HG03575 (cell line): ENCODE data around the gene LRRC42.
"Not testable (repeated sequence)": the region's sequence is repeated elsewhere in the genome, so short reads cannot be mapped to it uniquely, and the experiment has no call there.

ENCODE experiments used
- ATAC-seq: cut with Tn5 transposase; IDR thresholded peaks from one replicate; pipeline ENCODE4 v1.9.1; 2021; ENCODE audit not compliant: unreplicated experiment, insufficient number of reproducible peaks, low FRiP score; ENCODE audit errors: extremely low read depth

The LRRC42 gene

DNA sequence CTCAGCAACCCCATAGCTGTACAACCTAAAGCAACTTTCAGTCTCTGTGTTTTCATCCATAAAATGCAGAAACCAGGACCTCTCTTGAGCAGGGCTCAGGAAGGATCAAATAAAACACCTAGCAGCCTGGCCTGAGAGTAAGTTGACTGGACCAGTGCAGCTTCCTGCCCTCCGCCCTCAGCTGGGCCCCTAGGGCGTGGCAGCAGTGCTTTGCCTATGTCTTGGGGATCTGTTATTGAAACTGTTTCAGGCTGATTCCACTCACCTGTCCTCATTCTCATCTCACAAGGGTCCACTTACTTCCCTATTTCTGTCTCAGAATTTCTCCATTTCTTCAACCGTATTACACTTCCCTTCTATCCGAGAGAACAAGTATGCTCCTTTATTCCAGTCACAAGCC is 17.3 kb downstream of the LRRC42 start:
- peak; percentile 42 for ATAC-seq

GRCh38 chr1:53964109-53964508 is 18.0 kb downstream of the LRRC42 start:
- no peak for ATAC-seq

DNA sequence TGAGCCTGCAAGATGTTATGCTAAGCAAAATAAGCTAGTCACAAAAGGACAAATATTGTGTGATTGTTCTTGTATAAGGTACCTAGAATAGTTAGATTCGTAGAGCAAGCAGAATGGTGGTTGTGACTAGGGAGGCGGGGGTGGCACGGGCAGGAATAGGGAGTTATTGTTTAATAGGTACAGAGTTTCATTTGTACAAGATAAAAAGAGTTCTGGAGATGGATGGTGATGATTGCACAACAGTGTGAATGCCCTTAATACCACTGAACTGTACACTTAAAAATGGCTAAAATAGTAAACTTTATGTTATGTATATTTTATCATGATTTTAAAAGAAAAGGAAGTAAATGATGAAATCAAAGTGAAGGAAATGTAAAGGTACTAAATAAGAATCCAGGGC is 20.6 kb downstream of the LRRC42 start:
- ATAC-seq: no peak

- no peak for ATAC-seq
These were observed 21.4 kb downstream of the LRRC42 start for GRCh38 chr1:53967409-53968124.

DNA sequence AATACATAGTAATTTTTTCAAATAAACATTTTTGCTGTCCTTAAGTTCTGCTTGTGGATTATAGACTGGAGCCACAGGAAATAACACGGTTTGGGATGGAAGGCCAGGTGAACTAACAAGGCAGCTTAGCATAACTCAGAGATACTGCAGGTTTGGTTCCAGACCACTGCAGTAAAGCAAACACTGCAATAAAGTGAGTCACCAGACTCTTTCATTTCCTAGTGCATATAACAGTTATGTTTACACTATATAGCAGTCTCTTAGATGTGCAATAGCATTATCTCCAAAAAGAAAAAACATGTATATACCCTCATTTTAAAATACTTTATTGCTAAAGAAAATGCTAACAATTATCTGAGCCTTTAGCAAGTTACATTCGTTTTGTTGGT is 22.0 kb downstream of the LRRC42 start:
- no peak for ATAC-seq

DNA sequence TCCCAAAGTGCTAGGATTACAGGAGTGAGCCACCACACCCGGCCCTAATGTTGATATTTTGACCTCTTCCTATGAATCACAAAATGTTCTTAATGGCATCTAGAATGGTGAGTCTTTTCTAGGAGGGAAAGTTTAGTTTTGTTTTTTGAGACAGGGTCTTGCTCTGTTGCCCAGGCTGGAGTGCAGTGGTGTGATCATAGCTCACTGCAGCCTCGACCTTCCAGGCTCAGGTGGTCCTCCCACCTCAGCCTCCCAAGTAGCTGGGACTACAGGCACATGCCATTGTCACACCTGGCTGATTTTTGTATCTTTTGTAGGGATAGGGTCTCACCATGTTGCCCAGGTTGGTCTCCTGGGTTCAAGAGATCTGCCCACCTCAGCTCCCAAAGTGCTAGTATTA is 23.2 kb downstream of the LRRC42 start:
- not testable (repeated sequence) for ATAC-seq

- no peak for ATAC-seq
These were observed 25.6 kb downstream of the LRRC42 start for GRCh38 chr1:53971718-53972117.

GRCh38 chr1:53975861-53976260 is 29.7 kb downstream of the LRRC42 start:
- no peak for ATAC-seq

DNA sequence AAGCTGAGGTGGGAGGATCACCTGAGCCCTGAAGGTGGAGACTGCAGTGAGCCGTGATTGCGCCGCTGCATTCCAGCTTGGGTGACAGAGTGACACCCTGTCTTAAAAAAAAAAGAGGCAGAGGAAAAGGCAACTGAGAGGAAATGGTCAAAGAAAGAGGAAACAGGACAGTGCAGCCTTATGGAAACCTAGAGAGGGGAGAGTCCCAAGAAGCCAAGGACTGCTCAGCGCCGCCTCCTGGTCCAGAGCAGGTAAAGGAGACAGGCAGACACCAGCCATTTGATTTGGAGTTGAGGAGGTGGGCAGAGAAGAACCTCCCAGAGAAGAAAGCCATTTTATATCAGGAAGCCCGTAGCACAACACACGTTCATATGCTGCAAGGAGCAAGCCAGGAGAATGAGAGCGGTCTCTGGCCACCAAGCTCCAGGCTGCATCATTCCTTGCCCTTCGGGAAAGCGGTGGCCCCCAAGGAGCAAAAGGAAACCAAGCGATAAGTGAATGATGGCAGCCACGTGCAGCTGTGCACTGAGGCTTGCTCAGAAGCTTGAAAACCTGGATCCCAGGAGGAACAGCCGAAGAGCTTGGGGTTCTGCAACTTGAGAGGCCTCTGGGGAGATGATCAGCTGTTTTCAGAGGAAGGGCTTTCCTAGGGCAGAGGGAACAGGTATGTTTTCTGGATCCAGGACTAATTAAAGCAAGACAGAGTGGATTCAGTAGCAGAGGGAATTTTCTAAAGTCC is 33.7 kb downstream of the LRRC42 start:
- no peak for ATAC-seq

DNA sequence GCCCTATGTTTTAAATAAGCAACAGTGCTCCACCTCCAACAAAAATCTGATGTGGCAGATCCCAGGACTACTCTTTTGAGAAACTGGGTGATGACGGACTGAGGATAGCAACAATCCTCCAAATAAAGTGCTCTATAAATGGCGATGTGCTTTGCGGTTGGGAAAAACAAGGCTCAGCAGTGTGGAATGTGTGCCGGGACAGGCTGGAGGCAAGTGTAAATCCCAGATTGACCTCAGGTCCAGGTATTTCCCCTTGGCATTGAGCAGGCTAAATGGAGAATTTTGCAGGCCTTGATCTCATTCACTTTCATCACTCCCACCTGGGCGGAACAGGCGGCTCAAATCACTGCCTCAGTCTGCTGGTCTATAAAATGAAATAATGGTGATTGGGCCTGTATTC is 35.1 kb downstream of the LRRC42 start:
- ATAC-seq: no peak

DNA sequence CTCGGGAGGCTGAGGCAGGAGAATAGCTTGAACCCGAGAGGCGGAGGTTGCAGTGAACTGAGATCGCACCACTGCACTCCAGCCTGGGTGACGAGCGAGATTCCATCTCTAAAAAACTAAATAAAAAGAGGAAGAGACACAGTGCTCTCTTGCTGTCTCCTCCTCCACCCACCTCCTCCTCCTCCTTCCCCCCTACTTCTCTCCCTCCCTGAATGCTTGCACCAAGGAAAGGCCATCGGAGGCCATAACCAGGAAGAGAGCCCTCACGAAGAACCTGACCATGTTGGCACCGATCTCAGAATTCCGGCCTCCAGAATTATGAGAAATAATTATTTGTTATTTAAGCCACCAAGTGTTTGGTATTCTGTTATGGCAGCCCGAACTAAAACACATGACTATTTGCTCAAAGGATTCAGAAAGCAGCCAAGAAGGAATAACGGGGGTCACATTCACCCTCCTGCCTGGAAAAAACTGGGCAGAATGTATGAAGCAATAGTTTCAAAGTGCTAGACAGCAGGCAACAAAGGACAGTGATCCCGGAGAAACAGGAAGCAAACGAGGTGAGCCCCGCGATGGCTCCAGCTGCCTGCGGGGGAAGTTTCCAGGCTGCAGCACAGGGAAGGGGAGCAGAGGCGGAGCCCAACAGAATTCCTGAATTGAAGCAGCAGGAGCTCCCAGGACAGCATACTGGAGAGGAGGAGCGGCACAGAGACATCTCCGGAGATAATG is 36.0 kb downstream of the LRRC42 start:
- ATAC-seq: no peak

DNA sequence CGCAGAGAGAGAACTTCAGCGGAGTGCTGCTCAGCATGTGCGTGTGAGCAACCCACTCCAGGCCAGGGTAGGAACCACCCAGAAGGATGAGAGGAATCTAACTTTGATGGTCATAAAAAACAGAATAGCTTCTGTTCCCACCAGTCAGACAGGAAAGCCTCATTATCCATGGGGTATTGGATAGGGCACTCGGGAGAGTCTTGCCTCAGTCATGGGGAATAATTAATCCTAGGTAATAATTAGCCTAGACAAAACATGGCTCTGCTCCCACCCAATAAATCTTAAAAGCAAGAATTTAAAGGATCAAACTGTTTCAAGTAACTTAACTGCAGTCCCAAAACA is 36.6 kb downstream of the LRRC42 start:
- no peak for ATAC-seq

GRCh38 chr1:53984726-53985125 is 38.6 kb downstream of the LRRC42 start:
- ATAC-seq: no peak

DNA sequence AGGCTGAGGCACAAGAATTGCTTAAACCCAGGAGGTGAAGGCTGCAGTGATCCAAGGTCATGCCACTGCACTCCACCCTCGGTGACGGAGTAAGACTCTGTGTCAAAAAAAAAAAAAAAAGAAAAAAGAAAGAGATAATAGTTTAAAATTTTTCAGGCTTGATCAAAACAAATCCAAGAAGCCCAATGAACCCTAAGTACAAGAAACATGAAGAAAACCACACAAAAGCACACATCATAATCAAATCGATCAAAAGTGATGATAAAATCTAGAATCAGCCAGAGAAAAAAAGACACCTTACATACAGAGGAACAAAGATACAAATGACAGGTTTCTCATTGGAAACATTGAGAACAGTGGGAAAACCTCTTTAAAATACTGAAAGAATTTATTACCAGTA is 40.3 kb downstream of the LRRC42 start:
- no peak for ATAC-seq

DNA sequence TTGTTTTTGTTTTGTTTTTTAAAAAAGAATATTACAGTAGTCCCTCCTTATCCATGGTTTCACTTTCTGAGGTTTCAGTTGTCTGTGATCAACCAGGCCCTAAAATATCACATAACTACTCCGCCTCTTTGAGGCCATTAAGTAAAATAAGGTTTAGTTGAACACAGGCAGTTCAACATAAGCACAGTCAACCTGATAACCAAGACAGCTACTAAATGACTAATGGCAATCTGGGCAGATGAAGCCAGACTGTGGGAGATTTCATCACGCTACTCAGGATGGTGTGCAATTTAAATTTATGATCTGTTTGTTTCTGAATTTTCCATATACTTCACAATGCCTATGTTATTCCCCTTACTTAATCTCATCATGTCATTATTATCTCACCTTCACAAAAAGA is 41.7 kb downstream of the LRRC42 start:
- ATAC-seq: no peak

GRCh38 chr1:53992085-53992874 is 46.1 kb downstream of the LRRC42 start:
- ATAC-seq: no peak

- ATAC-seq: not testable (repeated sequence)
These were observed 48.4 kb downstream of the LRRC42 start for GRCh38 chr1:53994516-53994915.

- no peak for ATAC-seq
These were observed 49.5 kb downstream of the LRRC42 start for GRCh38 chr1:53995683-53996082.

DNA sequence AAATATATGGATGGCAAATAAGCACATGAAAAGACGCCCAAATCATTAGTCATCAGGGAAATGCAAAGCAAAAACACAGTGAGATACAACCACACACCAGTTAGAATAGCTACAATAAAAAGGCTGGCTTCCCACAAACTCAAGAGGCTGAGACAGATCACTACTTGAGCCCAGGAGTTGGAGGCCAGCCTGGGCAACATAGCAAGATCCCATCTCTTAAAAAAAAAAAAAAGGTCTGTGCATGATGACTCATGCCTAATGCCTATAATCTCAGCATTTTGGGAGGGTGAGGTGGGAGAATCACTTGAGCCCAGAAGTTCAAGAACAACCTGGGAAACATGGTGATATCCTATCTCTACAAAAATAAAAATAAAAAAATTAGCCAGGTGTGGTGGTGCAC is 52.1 kb downstream of the LRRC42 start:
- ATAC-seq: no peak
